Fibroblast of lung (primary cell): Measurements from ENCODE around the gene SF3A2. TPM values are rescaled to one million over a fixed set of nuclear protein-coding genes. Genes with fewer than 3 reads are reported as not detected.

Source experiments
- DNase-seq, 2 donors: peaks; one replicate each; pipeline versions ENCODE4 v3.0.0 to v3.0.0-alpha.2; 2010; ENCODE audit warnings: low read depth in 2 of 2
- H2AFZ ChIP-seq: 2 replicates; pipeline ENCODE4 v1.5.1; 2012; ENCODE audit warnings: low read length, control low read depth, inconsistent platforms
- H3K27ac ChIP-seq: 2 replicates; pipeline ENCODE4 v1.5.1; 2011; ENCODE audit warnings: low read length, control low read depth; ENCODE audit not compliant: insufficient read depth
- H3K27me3 ChIP-seq: 2 replicates; pipeline ENCODE4 v1.5.1; 2011; ENCODE audit warnings: mild to moderate bottlenecking, low read length; ENCODE audit not compliant: control insufficient read depth, insufficient read depth
- H3K36me3 ChIP-seq: 2 replicates; pipeline ENCODE4 v1.5.1; 2011; ENCODE audit warnings: low read length; ENCODE audit not compliant: control insufficient read depth, insufficient read depth
- H3K4me1 ChIP-seq: 2 replicates; pipeline ENCODE4 v1.5.1; 2011; ENCODE audit warnings: low read length; ENCODE audit not compliant: control insufficient read depth, insufficient read depth; ENCODE audit errors: extremely low read depth
- H3K4me2 ChIP-seq: 2 replicates; pipeline ENCODE4 v1.5.1; 2011; ENCODE audit warnings: low read length, control low read depth; ENCODE audit not compliant: insufficient read depth; ENCODE audit errors: extremely low read depth
- H3K4me3 ChIP-seq, 4 experiments: fragments of 200-600 bp in 1 of 4; sonication (generic) in 1 of 4; replicated peaks in 1 of 4; 2 replicates each; pipeline ENCODE4 v1.5.1; 2011 to 2016; ENCODE audit warnings: low read length in 4 of 4, low read depth in 3 of 4, mild to moderate bottlenecking in 3 of 4, control low read depth in 2 of 4, inconsistent platforms in 1 of 4, mixed read lengths in 1 of 4; ENCODE audit not compliant: insufficient read depth in 1 of 4; ENCODE audit errors: control extremely low read depth in 1 of 4
- H3K79me2 ChIP-seq: 2 replicates; pipeline ENCODE4 v1.5.1; 2012; ENCODE audit warnings: mild to moderate bottlenecking, low read length, inconsistent platforms; ENCODE audit not compliant: control insufficient read depth, insufficient read depth
- H3K9ac ChIP-seq: 2 replicates; pipeline ENCODE4 v1.5.1; 2011; ENCODE audit warnings: mild to moderate bottlenecking, low read length, control low read depth; ENCODE audit not compliant: insufficient read depth
- H3K9me3 ChIP-seq: 2 replicates; pipeline ENCODE4 v1.5.1; 2012; ENCODE audit warnings: low read depth, low read length; ENCODE audit not compliant: control insufficient read depth, insufficient read depth
- H4K20me1 ChIP-seq: 2 replicates; pipeline ENCODE4 v1.5.1; 2011; ENCODE audit warnings: low read length; ENCODE audit not compliant: control insufficient read depth, insufficient read depth; ENCODE audit errors: extremely low read depth
- CTCF ChIP-seq, 2 donors: IDR thresholded peaks in 1 of 2; conservative IDR thresholded peaks in 1 of 2; 1 replicate in 1 of 2; 2 replicates in 1 of 2; pipeline ENCODE4 v1.5.1; 2011 to 2012; ENCODE audit warnings: low read length in 2 of 2, control low read depth in 1 of 2, inconsistent platforms in 1 of 2, low read depth in 1 of 2, mild to moderate bottlenecking in 1 of 2
- EZH2 ChIP-seq: IDR thresholded peaks from 2 replicates; pipeline ENCODE4 v1.5.1; 2012; ENCODE audit warnings: low read length, control low read depth, mild to moderate bottlenecking; ENCODE audit errors: missing control alignments
- polyA plus RNA-seq, 2 donors: library from polyadenylated mRNA; depleted of rRNA in 1 of 2; stranded (reverse) in 1 of 2; unstranded in 1 of 2; fragments of >200 nt; gene quantifications; 2 replicates each; pipeline ENCODE4 v1.2.1, GENCODE V29; 2011 to 2012; ENCODE audit warnings: missing spikeins in 1 of 2
- total RNA-seq: library from RNA; depleted of rRNA; stranded (reverse); fragments of >200 nt; gene quantifications from 2 replicates; pipeline ENCODE4 v1.2.1, GENCODE V29; 2014

The SF3A2 gene
- total and polyA plus RNA-seq, 2 donors (not counting 1 experiment from before 2014, with no cell fraction given): 11.1 to 31.5 TPM

- Histone ChIP-seq H3K9ac (no peak overlapping the region), H3K79me2 (no peaks in the 10 kb centered on the region), H2AFZ (no peak overlapping the region), H3K27ac (no peak overlapping the region), H3K4me2 (peak overlapping the region; percentile 13), H3K4me1 (peaks cover 3% of the 10 kb centered on the region), H4K20me1 (no peaks in the 10 kb centered on the region), H3K9me3 (no peaks in the 10 kb centered on the region), H3K36me3 (peaks cover 7% of the 10 kb centered on the region), H3K4me3 (no peak overlapping the region), H3K27me3 (peaks cover 38% of the 10 kb centered on the region)
- DNase-seq: no peak
- TF ChIP-seq CTCF (conservative IDR thresholded peaks at IDR 0.05 in 1 of 2, IDR thresholded peaks at IDR 0.05 in 1 of 2; ENCODE audit: low read depth in 1 of 2, low read length in 2 of 2) (no peak), EZH2 (peak; percentile 11)
Observed at GRCh38 chr19:2252055-2252796, 15.6 kb downstream of the SF3A2 start.

GRCh38 chr19:2252797-2253105 lies 16.1 kb downstream of the SF3A2 start:
- Histone ChIP-seq H3K4me1 (peaks cover 3% of the 10 kb centered on the region), H4K20me1 (no peaks in the 10 kb centered on the region), H2AFZ (no peak overlapping the region), H3K36me3 (peaks cover 4% of the 10 kb centered on the region), H3K27me3 (peaks cover 38% of the 10 kb centered on the region), H3K9ac (no peak overlapping the region), H3K4me3 (no peak overlapping the region), H3K79me2 (no peaks in the 10 kb centered on the region), H3K27ac (no peak overlapping the region), H3K4me2 (no peak overlapping the region), H3K9me3 (no peaks in the 10 kb centered on the region)
- TF ChIP-seq CTCF (conservative IDR thresholded peaks at IDR 0.05 in 1 of 2, IDR thresholded peaks at IDR 0.05 in 1 of 2; ENCODE audit: low read depth in 1 of 2, low read length in 2 of 2) (no peak), EZH2 (peak; percentile 83)
- no peak for DNase-seq

GRCh38 chr19:2253106-2254063 lies 16.8 kb downstream of the SF3A2 start:
- no peaks in the 10 kb centered on the region for H3K79me2 ChIP-seq
- H3K27me3 ChIP-seq: peaks cover 38% of the 10 kb centered on the region
- no peak overlapping the region for H3K9ac ChIP-seq
- TF ChIP-seq EZH2 (peak; percentile 86), CTCF (conservative IDR thresholded peaks at IDR 0.05 in 1 of 2, IDR thresholded peaks at IDR 0.05 in 1 of 2; ENCODE audit: low read depth in 1 of 2, low read length in 2 of 2) (peak in 1 of 2 donors; percentile 14)
- no peaks in the 10 kb centered on the region for H3K9me3 ChIP-seq
- DNase-seq: no peak
- peaks cover 4% of the 10 kb centered on the region for H3K36me3 ChIP-seq
- H2AFZ ChIP-seq: no peak overlapping the region
- H3K4me1 ChIP-seq: peaks cover 3% of the 10 kb centered on the region
- peak overlapping the region; percentile 13 for H3K4me2 ChIP-seq
- H3K27ac ChIP-seq: no peak overlapping the region
- no peak overlapping the region for H3K4me3 ChIP-seq
- no peaks in the 10 kb centered on the region for H4K20me1 ChIP-seq
